GM18870 (cell line): Measurements from ENCODE around the gene ATXN7L2.

Source experiments
- ATAC-seq: cut with Tn5 transposase; IDR thresholded peaks from one replicate; pipeline ENCODE4 v1.9.1; 2021; ENCODE audit warnings: moderate library complexity; ENCODE audit not compliant: unreplicated experiment

Gene ATXN7L2

GRCh38 chr1:109495738-109496137 is 12.0 kb downstream of the ATXN7L2 start:
- no peak for ATAC-seq

- no peak for ATAC-seq
Observed at GRCh38 chr1:109497449-109498160, 13.9 kb downstream of the ATXN7L2 start.

- no peak for ATAC-seq
Observed at GRCh38 chr1:109498161-109498801, 14.6 kb downstream of the ATXN7L2 start.

GRCh38 chr1:109499081-109499480 is 15.4 kb downstream of the ATXN7L2 start:
- no peak for ATAC-seq

DNA sequence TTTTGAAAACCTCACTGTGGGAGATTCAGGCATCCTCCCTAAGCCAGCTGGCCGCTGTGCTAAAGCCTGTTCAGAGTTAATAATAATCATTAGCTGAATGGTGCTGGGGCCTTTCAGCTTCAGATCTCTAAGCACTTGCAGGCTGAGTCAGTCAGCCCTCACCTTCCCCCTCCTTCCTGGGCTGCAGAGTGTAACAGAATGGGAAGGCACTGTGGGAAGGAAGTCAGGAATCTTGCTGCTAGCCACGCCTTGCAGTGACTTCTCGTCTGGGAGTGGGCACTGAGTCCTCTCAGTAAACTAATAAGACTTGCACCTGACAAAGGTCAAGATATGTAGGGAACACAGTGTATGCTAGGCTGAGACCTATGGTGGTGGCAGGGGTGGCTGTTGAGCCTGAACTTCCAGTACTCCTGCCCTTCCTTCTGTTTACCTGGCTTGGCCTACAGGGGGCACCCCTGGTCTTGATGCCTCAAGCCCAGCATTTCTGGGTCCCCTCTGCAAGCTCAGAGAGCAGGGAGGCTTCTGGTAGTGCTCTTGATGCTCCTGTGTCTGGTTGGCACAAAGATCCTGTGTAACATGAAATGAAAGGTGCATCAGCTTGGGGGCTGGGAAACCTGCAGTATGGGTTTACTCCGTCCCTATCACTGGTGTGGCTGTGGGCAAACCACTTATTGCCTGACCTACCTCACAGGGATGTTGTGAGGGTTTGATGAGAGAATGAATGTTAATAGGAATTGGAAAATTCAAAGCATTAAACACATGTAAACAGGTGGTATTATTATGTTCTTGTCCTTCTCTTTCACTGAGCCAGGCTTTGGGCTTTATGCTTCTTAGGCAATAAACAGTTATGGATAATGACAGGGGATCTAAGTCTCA is 16.2 kb downstream of the ATXN7L2 start:
- no peak for ATAC-seq

- ATAC-seq, result no peak
Observed at GRCh38 chr1:109500941-109501381, 17.3 kb downstream of the ATXN7L2 start.

- no peak for ATAC-seq
Observed at GRCh38 chr1:109501644-109502363, 18.1 kb downstream of the ATXN7L2 start.

DNA sequence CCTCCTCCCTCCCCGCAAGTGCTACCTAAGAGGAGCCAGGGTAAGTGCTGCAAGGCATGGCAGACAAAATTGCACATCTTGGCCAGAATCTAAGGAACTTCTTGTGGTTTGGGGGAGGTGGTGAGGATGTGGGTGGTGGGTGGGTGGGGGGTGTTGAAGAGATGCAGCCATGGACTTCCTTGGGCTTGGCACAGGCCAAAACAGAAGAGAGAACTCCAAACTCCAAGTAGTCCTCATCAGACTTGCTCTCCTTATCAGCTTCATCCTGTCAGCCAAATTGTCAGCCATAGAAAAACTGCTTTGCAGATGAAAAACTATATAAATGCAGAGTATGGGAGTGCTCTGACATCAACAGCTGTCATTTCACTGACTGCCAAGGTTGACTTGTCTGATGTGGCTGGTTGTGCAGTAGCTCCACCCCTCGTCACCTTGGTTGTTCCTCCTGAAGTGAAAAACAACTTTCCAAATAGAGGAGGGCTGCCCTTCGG is 18.7 kb downstream of the ATXN7L2 start:
- no peak for ATAC-seq

- ATAC-seq, result no peak
Observed at GRCh38 chr1:109503935-109504334, 20.2 kb downstream of the ATXN7L2 start.

GRCh38 chr1:109504974-109505373 is 21.3 kb downstream of the ATXN7L2 start:
- ATAC-seq, result no peak

DNA sequence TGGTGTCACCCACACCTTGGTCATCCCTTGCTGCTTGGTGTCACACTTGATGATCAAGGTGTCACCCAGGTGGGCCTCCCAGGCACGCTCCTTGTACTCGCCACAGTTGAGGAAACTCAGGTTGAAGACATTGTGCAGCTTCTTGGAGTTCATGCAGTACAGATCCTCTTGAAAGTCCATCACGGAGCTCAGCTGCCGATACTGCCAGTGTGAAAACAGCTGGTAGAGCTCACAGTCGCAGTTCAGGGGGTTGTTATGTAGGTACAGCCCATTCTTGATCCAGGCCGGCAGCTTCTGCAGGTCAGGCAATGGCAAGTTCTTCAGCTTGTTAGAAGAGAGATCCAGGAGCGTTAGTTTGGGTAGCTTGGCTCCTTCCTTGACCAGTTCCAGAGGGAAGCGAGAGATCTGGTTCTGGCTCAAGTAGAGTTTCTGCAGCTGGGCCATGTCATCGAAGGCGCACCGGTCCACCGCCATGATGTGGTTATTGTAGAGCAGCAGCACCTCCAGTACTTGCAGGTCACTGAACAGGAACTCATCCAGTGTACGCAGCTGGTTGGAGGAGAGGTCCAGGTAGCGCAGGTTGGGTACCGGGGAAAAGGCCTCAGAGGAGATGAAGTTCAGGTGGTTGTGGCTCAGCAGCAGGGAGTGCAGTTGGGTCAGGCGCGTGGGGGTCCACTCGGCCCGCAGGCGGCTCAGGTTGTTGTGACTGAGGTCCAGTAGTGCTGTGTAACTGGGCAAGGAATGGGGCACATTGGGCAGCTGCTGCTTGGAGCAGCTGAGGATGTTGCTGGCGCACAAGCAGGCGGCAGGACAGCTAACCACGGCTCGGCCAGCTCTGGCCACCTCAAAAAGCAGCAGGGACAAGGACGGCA is 24.5 kb downstream of the ATXN7L2 start:
- no peak for ATAC-seq

DNA sequence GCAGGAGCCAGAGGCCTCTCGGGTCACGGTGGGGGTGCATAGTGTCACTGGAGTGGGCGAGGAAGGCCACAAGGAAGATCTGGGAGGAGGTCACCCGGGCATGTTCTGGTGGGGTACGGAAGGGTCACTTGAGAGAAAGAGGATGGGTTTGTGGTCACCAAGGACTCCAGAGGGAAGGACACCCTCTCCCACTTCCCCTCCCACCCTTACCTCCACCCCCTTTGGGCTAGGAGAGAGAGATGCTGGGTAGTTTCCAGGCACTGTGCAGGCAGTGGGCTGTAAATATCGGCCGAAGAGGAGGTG is 25.1 kb downstream of the ATXN7L2 start:
- no peak for ATAC-seq

GRCh38 chr1:109509176-109510134 is 25.8 kb downstream of the ATXN7L2 start, which contains the start of gene AMIGO1:
AMIGO1 (minus strand) TSS chr1:109509727; CDS start chr1:109508912, 815 bp downstream.
- ATAC-seq, result no peak

DNA sequence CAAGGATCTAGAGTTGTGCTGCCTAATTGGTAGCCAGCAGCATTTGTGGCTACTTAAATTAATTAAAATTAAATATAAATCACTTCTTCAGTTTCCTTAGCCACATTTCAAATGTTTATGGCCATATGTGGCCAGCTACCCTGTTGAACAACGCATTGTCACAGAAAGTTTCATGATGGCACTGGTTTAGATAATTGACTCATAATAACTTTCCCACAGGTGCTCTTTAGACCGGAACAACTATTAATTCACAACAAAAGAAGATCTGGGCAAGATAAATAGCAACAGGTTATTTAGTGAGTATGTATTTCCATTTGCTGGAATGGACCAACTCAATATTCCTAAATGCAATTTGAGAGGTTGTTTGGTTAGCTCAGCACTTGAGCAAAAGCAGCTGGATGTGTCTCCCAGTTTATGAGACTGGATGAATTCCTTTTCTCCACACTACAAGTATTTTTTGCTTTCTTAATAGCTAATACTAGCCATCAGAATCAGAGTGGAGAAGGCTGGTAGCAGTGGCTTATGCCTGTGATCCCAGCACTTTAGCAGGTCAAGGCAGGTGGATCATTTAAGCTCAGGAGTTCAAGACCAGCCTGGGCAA is 29.5 kb downstream of the ATXN7L2 start:
- ATAC-seq, result no peak

DNA sequence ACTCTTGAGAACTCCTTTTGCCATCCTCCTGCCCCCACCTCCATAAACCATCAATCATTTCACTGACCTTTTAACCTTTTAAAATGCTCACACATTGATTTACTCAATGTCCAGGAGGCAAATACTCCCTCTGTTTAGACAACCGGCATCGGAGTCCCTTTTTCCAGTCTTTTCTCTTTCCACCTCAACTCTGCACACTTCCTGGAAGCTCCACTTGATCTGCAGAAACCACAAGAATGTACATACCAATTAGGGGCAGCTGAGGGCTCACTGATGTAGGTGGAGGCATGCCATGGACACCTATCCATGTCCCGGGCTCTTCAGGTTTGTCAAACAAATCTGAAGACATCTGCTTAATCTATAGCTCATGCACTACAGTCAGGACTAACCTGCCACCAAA is 31.1 kb downstream of the ATXN7L2 start:
- no peak for ATAC-seq

- no peak for ATAC-seq
Observed at GRCh38 chr1:109516872-109517271, 33.2 kb downstream of the ATXN7L2 start.

DNA sequence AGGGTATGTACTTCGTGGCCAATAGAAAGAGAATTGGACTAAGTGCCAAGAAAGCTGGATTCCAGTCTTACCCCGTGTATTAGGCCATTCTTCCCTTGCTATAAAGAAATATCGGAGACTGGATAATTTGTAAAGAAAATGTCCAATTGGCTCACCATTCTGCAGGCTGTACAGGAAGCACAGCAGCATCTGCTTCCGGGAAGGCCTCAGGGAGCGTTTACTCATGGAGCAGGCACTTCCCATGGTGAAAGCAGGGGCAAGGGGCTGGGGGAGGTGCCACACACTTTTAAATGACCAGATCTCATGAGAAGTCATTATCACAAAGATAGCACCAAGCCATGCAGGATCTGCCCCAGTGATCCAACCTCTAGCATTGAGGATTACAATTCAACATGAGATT is 33.6 kb downstream of the ATXN7L2 start:
- no peak for ATAC-seq
